ENCODE measurements around the gene FAM174C. TPM values are rescaled to one million over a fixed set of nuclear protein-coding genes. Genes with fewer than 3 reads are reported as not detected.

Gene FAM174C
- total and polyA plus RNA-seq, 2 donors from 2014 or later, result 35.3 to 94.7 TPM

GRCh38 chr19:1296575-1297271 is 21.4 kb downstream of the FAM174C start:
- FAIRE-seq (no peak), DNase-seq (peak in 1 of 5 donors; percentile 67)
- H3K4me1 ChIP-seq (ENCODE audit: control insufficient read depth in 2 of 3, insufficient read depth in 2 of 3, low read depth in 1 of 3, low read length in 3 of 3), result peaks cover 0 to 3% (median 0%) of the 10 kb centered on the region in 3 donors
- TF ChIP-seq, protein P1, sequence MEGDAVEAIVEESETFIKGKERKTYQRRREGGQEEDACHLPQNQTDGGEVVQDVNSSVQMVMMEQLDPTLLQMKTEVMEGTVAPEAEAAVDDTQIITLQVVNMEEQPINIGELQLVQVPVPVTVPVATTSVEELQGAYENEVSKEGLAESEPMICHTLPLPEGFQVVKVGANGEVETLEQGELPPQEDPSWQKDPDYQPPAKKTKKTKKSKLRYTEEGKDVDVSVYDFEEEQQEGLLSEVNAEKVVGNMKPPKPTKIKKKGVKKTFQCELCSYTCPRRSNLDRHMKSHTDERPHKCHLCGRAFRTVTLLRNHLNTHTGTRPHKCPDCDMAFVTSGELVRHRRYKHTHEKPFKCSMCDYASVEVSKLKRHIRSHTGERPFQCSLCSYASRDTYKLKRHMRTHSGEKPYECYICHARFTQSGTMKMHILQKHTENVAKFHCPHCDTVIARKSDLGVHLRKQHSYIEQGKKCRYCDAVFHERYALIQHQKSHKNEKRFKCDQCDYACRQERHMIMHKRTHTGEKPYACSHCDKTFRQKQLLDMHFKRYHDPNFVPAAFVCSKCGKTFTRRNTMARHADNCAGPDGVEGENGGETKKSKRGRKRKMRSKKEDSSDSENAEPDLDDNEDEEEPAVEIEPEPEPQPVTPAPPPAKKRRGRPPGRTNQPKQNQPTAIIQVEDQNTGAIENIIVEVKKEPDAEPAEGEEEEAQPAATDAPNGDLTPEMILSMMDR (IDR thresholded peaks at IDR 0.05; ENCODE audit: borderline replicate concordance, extremely low read depth, insufficient read depth), result no peak
- no peak overlapping the region for H3K27ac ChIP-seq (ENCODE audit: low read depth in 2 of 2, low read length in 2 of 2)
- no peak overlapping the region for H3K9ac ChIP-seq (ENCODE audit: low read length in 3 of 3)
- H3K36me3 ChIP-seq (ENCODE audit: control insufficient read depth in 2 of 3, insufficient read depth in 3 of 3, low read length in 3 of 3), result no peaks in the 10 kb centered on the region
- H3K9me3 ChIP-seq (ENCODE audit: control insufficient read depth in 2 of 3, insufficient read depth in 1 of 3, low read length in 3 of 3), result no peaks in the 10 kb centered on the region
- intact Hi-C loops (cut with DNase I), result no loop called here
- no peaks in the 10 kb centered on the region for H3K27me3 ChIP-seq (ENCODE audit: control insufficient read depth, insufficient read depth, low read length)
- H3K4me3 ChIP-seq (ENCODE audit: low read length in 3 of 3), result no peak overlapping the region

- Histone ChIP-seq H3K27ac (ENCODE audit: low read depth in 2 of 2, low read length in 2 of 2) (no peak overlapping the region), H3K4me1 (ENCODE audit: control insufficient read depth in 2 of 3, insufficient read depth in 2 of 3, low read depth in 1 of 3, low read length in 3 of 3) (peaks cover 0 to 3% (median 0%) of the 10 kb centered on the region in 3 donors), H3K36me3 (ENCODE audit: control insufficient read depth in 2 of 3, insufficient read depth in 3 of 3, low read length in 3 of 3) (no peaks in the 10 kb centered on the region), H3K9me3 (ENCODE audit: control insufficient read depth in 2 of 3, insufficient read depth in 1 of 3, low read length in 3 of 3) (no peaks in the 10 kb centered on the region), H3K27me3 (ENCODE audit: control insufficient read depth, insufficient read depth, low read length) (no peaks in the 10 kb centered on the region), H3K9ac (ENCODE audit: low read length in 3 of 3) (no peak overlapping the region), H3K4me3 (ENCODE audit: low read length in 3 of 3) (no peak overlapping the region)
- DNase-seq (no peak), FAIRE-seq (no peak)
- intact Hi-C loops (cut with DNase I), result no loop called here
- TF ChIP-seq, protein P1 (IDR thresholded peaks at IDR 0.05; ENCODE audit: borderline replicate concordance, extremely low read depth, insufficient read depth), result no peak
Measured at GRCh38 chr19:1298235-1298634, 22.9 kb downstream of the FAM174C start.

GRCh38 chr19:1299801-1300200 is 24.5 kb downstream of the FAM174C start:
- intact Hi-C loops (cut with DNase I), result no loop called here
- no peaks in the 10 kb centered on the region for H3K27me3 ChIP-seq (ENCODE audit: control insufficient read depth, insufficient read depth, low read length)
- FAIRE-seq, result no peak

More at GRCh38 chr19:1299801-1300200, 24.5 kb downstream of the FAM174C start:
- peaks cover 0 to 3% (median 0%) of the 10 kb centered on the region in 3 donors for H3K4me1 ChIP-seq (ENCODE audit: control insufficient read depth in 2 of 3, insufficient read depth in 2 of 3, low read depth in 1 of 3, low read length in 3 of 3)
- peak in 1 of 5 donors; percentile 68 for DNase-seq
- H3K36me3 ChIP-seq (ENCODE audit: control insufficient read depth in 2 of 3, insufficient read depth in 3 of 3, low read length in 3 of 3), result no peaks in the 10 kb centered on the region
- no peak overlapping the region for H3K4me3 ChIP-seq (ENCODE audit: low read length in 3 of 3)
- H3K9me3 ChIP-seq (ENCODE audit: control insufficient read depth in 2 of 3, insufficient read depth in 1 of 3, low read length in 3 of 3), result no peaks in the 10 kb centered on the region
- no peak overlapping the region for H3K27ac ChIP-seq (ENCODE audit: low read depth in 2 of 2, low read length in 2 of 2)
- TF ChIP-seq, protein P1 (IDR thresholded peaks at IDR 0.05; ENCODE audit: borderline replicate concordance, extremely low read depth, insufficient read depth), result no peak
- H3K9ac ChIP-seq (ENCODE audit: low read length in 3 of 3), result no peak overlapping the region

All from kidney (tissue), 14 donors.